HL-60 (cell line): ENCODE results near the gene SLC43A2.

Experiments used
- POLR2AphosphoS5 ChIP-seq: IDR thresholded peaks from 2 replicates; pipeline ENCODE4 v1.6.1; 2012; ENCODE audit warnings: low read depth
- SPI1 ChIP-seq: IDR thresholded peaks from 2 replicates; pipeline ENCODE4 v1.6.1; 2012; ENCODE audit warnings: low read depth, mild to moderate bottlenecking, borderline replicate concordance
- TF ChIP-seq, protein P1 (sequence below): IDR thresholded peaks from one replicate; pipeline ENCODE4 v1.5.1; 2011; ENCODE audit warnings: low read length, control low read depth, inconsistent platforms; ENCODE audit not compliant: insufficient read depth
- TF ChIP-seq, protein P2 (sequence below): IDR thresholded peaks from 2 replicates; pipeline ENCODE4 v1.6.1; 2012; ENCODE audit warnings: low read depth; ENCODE audit not compliant: insufficient replicate concordance

DNA sequence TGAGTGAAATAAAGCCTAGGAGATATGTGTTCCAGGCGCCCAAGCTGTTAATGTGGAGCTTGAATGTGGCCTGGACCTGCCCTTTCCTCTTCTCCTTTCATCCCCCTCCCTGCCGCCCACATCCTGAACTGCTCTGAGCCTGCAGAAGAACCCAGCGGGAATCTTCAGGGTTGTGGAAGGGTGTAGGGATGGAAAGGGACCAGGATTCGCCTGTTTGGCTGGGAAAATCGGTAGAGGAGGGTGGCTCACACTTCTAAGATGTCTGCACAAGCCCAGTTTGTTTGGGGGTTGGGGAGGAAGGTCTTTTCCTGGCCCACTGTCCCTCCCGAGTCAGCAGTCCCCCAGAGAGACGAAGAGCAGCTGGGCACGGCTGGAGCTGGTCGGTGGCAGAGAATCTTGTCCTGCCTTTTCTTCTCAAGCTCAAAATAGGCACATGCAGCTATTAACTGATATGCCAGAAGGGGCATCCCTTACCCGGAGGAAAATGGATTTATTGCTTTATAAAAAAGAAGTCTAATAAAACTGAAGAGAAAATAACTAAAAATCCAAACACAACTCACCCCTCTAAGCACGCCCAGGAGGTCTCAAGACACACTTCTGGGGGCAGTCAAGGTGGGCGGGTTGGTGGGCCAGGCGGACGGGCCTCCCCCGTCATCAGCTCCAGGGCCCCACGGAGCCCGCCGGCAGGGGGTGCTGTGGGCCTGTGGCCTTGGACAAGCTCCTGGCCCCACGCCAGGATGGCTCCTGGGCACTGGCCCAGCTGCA lies 54.5 kb downstream of the SLC43A2 start:
- TF ChIP-seq, protein P1, sequence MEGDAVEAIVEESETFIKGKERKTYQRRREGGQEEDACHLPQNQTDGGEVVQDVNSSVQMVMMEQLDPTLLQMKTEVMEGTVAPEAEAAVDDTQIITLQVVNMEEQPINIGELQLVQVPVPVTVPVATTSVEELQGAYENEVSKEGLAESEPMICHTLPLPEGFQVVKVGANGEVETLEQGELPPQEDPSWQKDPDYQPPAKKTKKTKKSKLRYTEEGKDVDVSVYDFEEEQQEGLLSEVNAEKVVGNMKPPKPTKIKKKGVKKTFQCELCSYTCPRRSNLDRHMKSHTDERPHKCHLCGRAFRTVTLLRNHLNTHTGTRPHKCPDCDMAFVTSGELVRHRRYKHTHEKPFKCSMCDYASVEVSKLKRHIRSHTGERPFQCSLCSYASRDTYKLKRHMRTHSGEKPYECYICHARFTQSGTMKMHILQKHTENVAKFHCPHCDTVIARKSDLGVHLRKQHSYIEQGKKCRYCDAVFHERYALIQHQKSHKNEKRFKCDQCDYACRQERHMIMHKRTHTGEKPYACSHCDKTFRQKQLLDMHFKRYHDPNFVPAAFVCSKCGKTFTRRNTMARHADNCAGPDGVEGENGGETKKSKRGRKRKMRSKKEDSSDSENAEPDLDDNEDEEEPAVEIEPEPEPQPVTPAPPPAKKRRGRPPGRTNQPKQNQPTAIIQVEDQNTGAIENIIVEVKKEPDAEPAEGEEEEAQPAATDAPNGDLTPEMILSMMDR: peak; percentile 20
- TF ChIP-seq SPI1: no peak
- TF ChIP-seq POLR2AphosphoS5: peak; percentile 46; the same call in 1 of the 2 replicates
- TF ChIP-seq, protein P2, sequence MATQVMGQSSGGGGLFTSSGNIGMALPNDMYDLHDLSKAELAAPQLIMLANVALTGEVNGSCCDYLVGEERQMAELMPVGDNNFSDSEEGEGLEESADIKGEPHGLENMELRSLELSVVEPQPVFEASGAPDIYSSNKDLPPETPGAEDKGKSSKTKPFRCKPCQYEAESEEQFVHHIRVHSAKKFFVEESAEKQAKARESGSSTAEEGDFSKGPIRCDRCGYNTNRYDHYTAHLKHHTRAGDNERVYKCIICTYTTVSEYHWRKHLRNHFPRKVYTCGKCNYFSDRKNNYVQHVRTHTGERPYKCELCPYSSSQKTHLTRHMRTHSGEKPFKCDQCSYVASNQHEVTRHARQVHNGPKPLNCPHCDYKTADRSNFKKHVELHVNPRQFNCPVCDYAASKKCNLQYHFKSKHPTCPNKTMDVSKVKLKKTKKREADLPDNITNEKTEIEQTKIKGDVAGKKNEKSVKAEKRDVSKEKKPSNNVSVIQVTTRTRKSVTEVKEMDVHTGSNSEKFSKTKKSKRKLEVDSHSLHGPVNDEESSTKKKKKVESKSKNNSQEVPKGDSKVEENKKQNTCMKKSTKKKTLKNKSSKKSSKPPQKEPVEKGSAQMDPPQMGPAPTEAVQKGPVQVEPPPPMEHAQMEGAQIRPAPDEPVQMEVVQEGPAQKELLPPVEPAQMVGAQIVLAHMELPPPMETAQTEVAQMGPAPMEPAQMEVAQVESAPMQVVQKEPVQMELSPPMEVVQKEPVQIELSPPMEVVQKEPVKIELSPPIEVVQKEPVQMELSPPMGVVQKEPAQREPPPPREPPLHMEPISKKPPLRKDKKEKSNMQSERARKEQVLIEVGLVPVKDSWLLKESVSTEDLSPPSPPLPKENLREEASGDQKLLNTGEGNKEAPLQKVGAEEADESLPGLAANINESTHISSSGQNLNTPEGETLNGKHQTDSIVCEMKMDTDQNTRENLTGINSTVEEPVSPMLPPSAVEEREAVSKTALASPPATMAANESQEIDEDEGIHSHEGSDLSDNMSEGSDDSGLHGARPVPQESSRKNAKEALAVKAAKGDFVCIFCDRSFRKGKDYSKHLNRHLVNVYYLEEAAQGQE: no peak
